ENCODE measurements around the gene CDH8.

DNA sequence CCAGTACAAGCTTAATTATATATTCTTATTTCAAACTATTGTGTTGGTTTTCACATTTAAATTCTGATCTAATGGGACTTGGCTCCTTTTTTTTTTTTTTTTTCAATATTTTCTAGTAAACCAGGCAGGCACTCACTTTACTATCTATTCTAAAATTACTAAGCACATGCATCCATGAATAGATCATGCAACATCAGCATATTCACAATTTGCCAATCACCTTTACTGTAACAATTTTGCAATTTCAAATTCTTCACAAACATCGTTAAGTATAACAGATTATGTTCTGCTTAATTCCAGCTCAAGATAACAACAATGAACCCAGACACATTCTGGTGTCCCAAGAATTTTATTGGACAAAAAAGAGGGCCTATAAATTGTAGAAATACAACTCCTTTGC is 217.4 kb downstream of the CDH8 start:
- TF ChIP-seq POLR2AphosphoS5 (IDR thresholded peaks at IDR 0.05; ENCODE audit: borderline replicate concordance, low read depth, low read length) (no peak), EZH2 (IDR thresholded peaks at IDR 0.05) (no peak), FOXP2 (optimal IDR thresholded peaks at IDR 0.05; ENCODE audit: control extremely low read depth, extremely low read length, insufficient read depth) (no peak)
